GM23338 (cell line): ENCODE data around the gene MTHFD1L. TPM values are rescaled to one million over a fixed set of nuclear protein-coding genes. Genes with fewer than 3 reads are reported as not detected.
A peak's percentile ranks its signal among the peaks of the same experiment; 100 is the strongest.

ENCODE experiments used
- ATAC-seq: fragments of 200-7000 bp; cut with Tn5 transposase; 3 replicates; pipeline ENCODE4 v1.9.1; 2020
- DNase-seq: peaks from one replicate; pipeline ENCODE4 v3.0.0-alpha.2; 2015; ENCODE audit warnings: low spot score
- H2AFZ ChIP-seq: fragments of 200-600 bp; sonication (generic); 2 replicates; pipeline ENCODE4 v1.8.0; 2016; ENCODE audit warnings: antibody characterized with exemption, mild to moderate bottlenecking, moderate library complexity
- H3F3A ChIP-seq: fragments of 200-600 bp; sonication (generic); replicated peaks from 2 replicates; pipeline ENCODE4 v1.8.0; 2017; ENCODE audit warnings: antibody characterized with exemption, mixed run types, low read depth
- H3K27ac ChIP-seq: fragments of 200-600 bp; sonication (generic); 2 replicates; pipeline ENCODE4 v1.6.1; 2016; ENCODE audit warnings: low read depth
- H3K27me3 ChIP-seq: fragments of 200-600 bp; sonication (generic); 2 replicates; pipeline ENCODE4 v1.8.0; 2016; ENCODE audit warnings: mild to moderate bottlenecking, mixed run types, moderate library complexity; ENCODE audit not compliant: insufficient read depth
- H3K36me3 ChIP-seq: fragments of 200-600 bp; sonication (generic); 2 replicates; pipeline ENCODE4 v1.8.0; 2016; ENCODE audit warnings: mild to moderate bottlenecking; ENCODE audit not compliant: insufficient read depth
- H3K4me1 ChIP-seq: fragments of 200-600 bp; sonication (generic); 2 replicates; pipeline ENCODE4 v1.8.0; 2016; ENCODE audit warnings: mild to moderate bottlenecking, moderate library complexity; ENCODE audit not compliant: insufficient read depth
- H3K4me2 ChIP-seq: fragments of 200-600 bp; sonication (generic); 2 replicates; pipeline ENCODE4 v1.7.1; 2017; ENCODE audit warnings: mixed run types
- H3K4me3 ChIP-seq: fragments of 200-600 bp; sonication (generic); 2 replicates; pipeline ENCODE4 v1.6.1; 2016; ENCODE audit warnings: mixed run types
- H3K79me2 ChIP-seq: fragments of 200-600 bp; sonication (generic); replicated peaks from 2 replicates; pipeline ENCODE4 v1.8.0; 2017; ENCODE audit warnings: mild to moderate bottlenecking; ENCODE audit not compliant: insufficient read depth
- H3K9me2 ChIP-seq: fragments of 200-600 bp; sonication (generic); 2 replicates; pipeline ENCODE4 v1.8.0; 2017; ENCODE audit not compliant: insufficient read depth
- H4K20me1 ChIP-seq: fragments of 200-600 bp; sonication (generic); replicated peaks from 2 replicates; pipeline ENCODE4 v1.8.0; 2017; ENCODE audit warnings: mild to moderate bottlenecking; ENCODE audit not compliant: insufficient read depth
- H3K27ac Mint-ChIP-seq: 2 replicates; pipeline ENCODE4 v1.8.0; 2020; ENCODE audit warnings: inconsistent platforms, mild to moderate bottlenecking, moderate library complexity, mixed read lengths
- H3K27me3 Mint-ChIP-seq: 3 replicates; pipeline ENCODE4 v1.8.0; 2022; ENCODE audit warnings: low read depth, mild to moderate bottlenecking, moderate library complexity, mixed read lengths, inconsistent platforms; ENCODE audit not compliant: insufficient read depth, poor library complexity
- H3K36me3 Mint-ChIP-seq: 3 replicates; pipeline ENCODE4 v1.8.0; 2021; ENCODE audit warnings: low read depth, mild to moderate bottlenecking, inconsistent platforms, moderate library complexity, mixed read lengths
- H3K4me1 Mint-ChIP-seq: 3 replicates; pipeline ENCODE4 v1.8.0; 2020; ENCODE audit warnings: mild to moderate bottlenecking, inconsistent platforms, mixed read lengths
- H3K4me3 Mint-ChIP-seq: 3 replicates; pipeline ENCODE4 v1.8.0; 2021; ENCODE audit warnings: moderate library complexity, mild to moderate bottlenecking, inconsistent platforms, mixed read lengths
- H3K9me3 Mint-ChIP-seq: 3 replicates; pipeline ENCODE4 v1.8.0; 2020; ENCODE audit warnings: moderate library complexity, mild to moderate bottlenecking, inconsistent platforms, mixed read lengths
- CREB1 ChIP-seq: fragments of 250-450 bp; sonication (Bioruptor Pico); IDR thresholded peaks from 2 replicates; pipeline ENCODE4 v1.5.0; 2020; ENCODE audit warnings: low read depth, mild to moderate bottlenecking, moderate library complexity
- EZH2 ChIP-seq: fragments of 200-600 bp; sonication (generic); IDR thresholded peaks from one replicate; pipeline ENCODE4 v1.8.0; 2017; ENCODE audit warnings: antibody characterized with exemption, mild to moderate bottlenecking, low read depth; ENCODE audit not compliant: unreplicated experiment
- EZH2phosphoT487 ChIP-seq: fragments of 200-600 bp; sonication (generic); IDR thresholded peaks from one replicate; pipeline ENCODE4 v1.8.1; 2018; ENCODE audit warnings: antibody characterized with exemption; ENCODE audit not compliant: unreplicated experiment
- JUNB ChIP-seq: IDR thresholded peaks from one replicate; pipeline ENCODE4 v1.6.1; 2016; ENCODE audit warnings: antibody characterized with exemption; ENCODE audit not compliant: unreplicated experiment
- NANOG ChIP-seq: IDR thresholded peaks from 2 replicates; pipeline ENCODE4 v1.6.1; 2016; ENCODE audit warnings: antibody characterized with exemption, borderline replicate concordance
- POLR2AphosphoS5 ChIP-seq: IDR thresholded peaks from 2 replicates; pipeline ENCODE4 v1.6.1; 2016; ENCODE audit warnings: antibody characterized with exemption, low read depth
- STAT1 ChIP-seq: IDR thresholded peaks from one replicate; pipeline ENCODE4 v1.6.1; 2016; ENCODE audit warnings: antibody characterized with exemption; ENCODE audit not compliant: unreplicated experiment
- ZNF114 ChIP-seq: fragments of 250-450 bp; sonication (Bioruptor Pico); IDR thresholded peaks from 2 replicates; pipeline ENCODE4 v1.5.0; 2020; ENCODE audit warnings: mild to moderate bottlenecking, moderate library complexity
- ZNF331 ChIP-seq: fragments of 250-450 bp; sonication (Bioruptor Pico); IDR thresholded peaks from 2 replicates; pipeline ENCODE4 v1.5.0; 2020; ENCODE audit warnings: low read depth, mild to moderate bottlenecking, moderate library complexity
- polyA plus RNA-seq: library from polyadenylated mRNA; unstranded; fragments of >200 nt; fragmentation: Nextera tagmentation; extraction: Ambion mirVana; gene quantifications from 2 replicates; pipeline ENCODE4 v1.2.1, GENCODE V29; 2016
- total RNA-seq: library from RNA; depleted of rRNA; stranded (reverse); fragments of >200 nt; shearing (Covaris generic); gene quantifications from 2 replicates; pipeline ENCODE4 v1.2.3, GENCODE V29; 2014
- TF ChIP-seq, protein P1 (sequence below): IDR thresholded peaks from one replicate; pipeline ENCODE4 v1.6.1; 2018; ENCODE audit warnings: antibody characterized with exemption; ENCODE audit not compliant: unreplicated experiment
- TF ChIP-seq, protein P2 (sequence below), 2 experiments: fragments of 200-600 bp in 1 of 2; sonication (generic) in 1 of 2; conservative IDR thresholded peaks; 2 replicates each; pipeline versions ENCODE4 v1.5.1 to v1.6.1; 2016 to 2017; ENCODE audit warnings: antibody characterized with exemption in 2 of 2, low read depth in 2 of 2, mild to moderate bottlenecking in 2 of 2, moderate library complexity in 1 of 2

The MTHFD1L gene
- total and polyA plus RNA-seq, 2 experiments from 2014 or later: 53.2 to 66.8 TPM

- TF ChIP-seq, protein P1, sequence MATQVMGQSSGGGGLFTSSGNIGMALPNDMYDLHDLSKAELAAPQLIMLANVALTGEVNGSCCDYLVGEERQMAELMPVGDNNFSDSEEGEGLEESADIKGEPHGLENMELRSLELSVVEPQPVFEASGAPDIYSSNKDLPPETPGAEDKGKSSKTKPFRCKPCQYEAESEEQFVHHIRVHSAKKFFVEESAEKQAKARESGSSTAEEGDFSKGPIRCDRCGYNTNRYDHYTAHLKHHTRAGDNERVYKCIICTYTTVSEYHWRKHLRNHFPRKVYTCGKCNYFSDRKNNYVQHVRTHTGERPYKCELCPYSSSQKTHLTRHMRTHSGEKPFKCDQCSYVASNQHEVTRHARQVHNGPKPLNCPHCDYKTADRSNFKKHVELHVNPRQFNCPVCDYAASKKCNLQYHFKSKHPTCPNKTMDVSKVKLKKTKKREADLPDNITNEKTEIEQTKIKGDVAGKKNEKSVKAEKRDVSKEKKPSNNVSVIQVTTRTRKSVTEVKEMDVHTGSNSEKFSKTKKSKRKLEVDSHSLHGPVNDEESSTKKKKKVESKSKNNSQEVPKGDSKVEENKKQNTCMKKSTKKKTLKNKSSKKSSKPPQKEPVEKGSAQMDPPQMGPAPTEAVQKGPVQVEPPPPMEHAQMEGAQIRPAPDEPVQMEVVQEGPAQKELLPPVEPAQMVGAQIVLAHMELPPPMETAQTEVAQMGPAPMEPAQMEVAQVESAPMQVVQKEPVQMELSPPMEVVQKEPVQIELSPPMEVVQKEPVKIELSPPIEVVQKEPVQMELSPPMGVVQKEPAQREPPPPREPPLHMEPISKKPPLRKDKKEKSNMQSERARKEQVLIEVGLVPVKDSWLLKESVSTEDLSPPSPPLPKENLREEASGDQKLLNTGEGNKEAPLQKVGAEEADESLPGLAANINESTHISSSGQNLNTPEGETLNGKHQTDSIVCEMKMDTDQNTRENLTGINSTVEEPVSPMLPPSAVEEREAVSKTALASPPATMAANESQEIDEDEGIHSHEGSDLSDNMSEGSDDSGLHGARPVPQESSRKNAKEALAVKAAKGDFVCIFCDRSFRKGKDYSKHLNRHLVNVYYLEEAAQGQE: no peak
- TF ChIP-seq, protein P2, sequence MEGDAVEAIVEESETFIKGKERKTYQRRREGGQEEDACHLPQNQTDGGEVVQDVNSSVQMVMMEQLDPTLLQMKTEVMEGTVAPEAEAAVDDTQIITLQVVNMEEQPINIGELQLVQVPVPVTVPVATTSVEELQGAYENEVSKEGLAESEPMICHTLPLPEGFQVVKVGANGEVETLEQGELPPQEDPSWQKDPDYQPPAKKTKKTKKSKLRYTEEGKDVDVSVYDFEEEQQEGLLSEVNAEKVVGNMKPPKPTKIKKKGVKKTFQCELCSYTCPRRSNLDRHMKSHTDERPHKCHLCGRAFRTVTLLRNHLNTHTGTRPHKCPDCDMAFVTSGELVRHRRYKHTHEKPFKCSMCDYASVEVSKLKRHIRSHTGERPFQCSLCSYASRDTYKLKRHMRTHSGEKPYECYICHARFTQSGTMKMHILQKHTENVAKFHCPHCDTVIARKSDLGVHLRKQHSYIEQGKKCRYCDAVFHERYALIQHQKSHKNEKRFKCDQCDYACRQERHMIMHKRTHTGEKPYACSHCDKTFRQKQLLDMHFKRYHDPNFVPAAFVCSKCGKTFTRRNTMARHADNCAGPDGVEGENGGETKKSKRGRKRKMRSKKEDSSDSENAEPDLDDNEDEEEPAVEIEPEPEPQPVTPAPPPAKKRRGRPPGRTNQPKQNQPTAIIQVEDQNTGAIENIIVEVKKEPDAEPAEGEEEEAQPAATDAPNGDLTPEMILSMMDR (conservative IDR thresholded peaks at IDR 0.05; ENCODE audit: low read depth in 2 of 2): no peak
- TF ChIP-seq NANOG: no peak
Measured at GRCh38 chr6:151141685-151142084, 276.2 kb downstream of the MTHFD1L start (continued).

GRCh38 chr6:151142676-151143075, 277.2 kb downstream of the MTHFD1L start:
- ATAC-seq (no peak), DNase-seq (no peak)
- no peak overlapping the region for H3K27ac ChIP-seq
- H3K9me2 ChIP-seq: no peaks in the 10 kb centered on the region
- H3K4me1 ChIP-seq: peaks cover 4% of the 10 kb centered on the region; the same call in 1 of the 2 replicates
- no peak overlapping the region for H3K27ac Mint-ChIP-seq
- TF ChIP-seq POLR2AphosphoS5: no peak
- no peaks in the 10 kb centered on the region for H3K79me2 ChIP-seq
- H3K4me2 ChIP-seq: no peak overlapping the region
- no peaks in the 10 kb centered on the region for H3F3A ChIP-seq
- H3K9me3 Mint-ChIP-seq: peaks cover 6% of the 10 kb centered on the region; the same call in 2 of the 3 replicates
- no peaks in the 10 kb centered on the region for H3K27me3 ChIP-seq
- no peaks in the 10 kb centered on the region for H3K36me3 ChIP-seq
- peaks cover 8% of the 10 kb centered on the region; the same call in 1 of the 3 replicates for H3K4me1 Mint-ChIP-seq
- H2AFZ ChIP-seq: no peak overlapping the region
- H3K27me3 Mint-ChIP-seq: peaks cover 5% of the 10 kb centered on the region
- H3K4me3 Mint-ChIP-seq: no peak overlapping the region
- no peaks in the 10 kb centered on the region for H4K20me1 ChIP-seq
- H3K4me3 ChIP-seq: no peak overlapping the region
- H3K36me3 Mint-ChIP-seq: peaks cover 2% of the 10 kb centered on the region; the same call in 1 of the 3 replicates

GRCh38 chr6:151143337-151143736, 277.8 kb downstream of the MTHFD1L start:
- H3K27me3 ChIP-seq: no peaks in the 10 kb centered on the region
- peak overlapping the region; percentile 92 for H2AFZ ChIP-seq
- peak; percentile 35 for ATAC-seq
- no peak overlapping the region for H3K4me2 ChIP-seq
- Mint-ChIP-seq H3K9me3 (peaks cover 6% of the 10 kb centered on the region; the same call in 2 of the 3 replicates), H3K27ac (peak overlapping the region; percentile 53; the same call in 1 of the 2 replicates), H3K4me3 (no peak overlapping the region), H3K27me3 (peaks cover 7% of the 10 kb centered on the region), H3K4me1 (peaks cover 10% of the 10 kb centered on the region), H3K36me3 (peaks cover 2% of the 10 kb centered on the region; the same call in 1 of the 3 replicates)
- H3K79me2 ChIP-seq: no peaks in the 10 kb centered on the region
- H3K9me2 ChIP-seq: no peaks in the 10 kb centered on the region
- H3K27ac ChIP-seq: no peak overlapping the region
- H3F3A ChIP-seq: no peaks in the 10 kb centered on the region
- no peaks in the 10 kb centered on the region for H4K20me1 ChIP-seq
- H3K4me1 ChIP-seq: peaks cover 4% of the 10 kb centered on the region; the same call in 1 of the 2 replicates
- H3K4me3 ChIP-seq: no peak overlapping the region
- no peak for DNase-seq
- H3K36me3 ChIP-seq: no peaks in the 10 kb centered on the region
- TF ChIP-seq JUNB (no peak), CREB1 (CRISPR knock-in tag) (no peak), POLR2AphosphoS5 (no peak), NANOG (no peak), EZH2phosphoT487 (no peak), EZH2 (no peak), ZNF331 (no peak), STAT1 (no peak), ZNF114 (CRISPR knock-in tag) (no peak)
- TF ChIP-seq, protein P2 (conservative IDR thresholded peaks at IDR 0.05; ENCODE audit: low read depth in 2 of 2): no peak
